Hypothalamus (tissue), 51 donors: ENCODE data around the gene RNPS1.

ENCODE experiments used
- DNase-seq, 51 donors: peaks; one replicate each; lab custom pipeline; 2025; lab: John Stamatoyannopoulos, UW

RNPS1 gene

GRCh38 chr16:2216330-2216729, 51.6 kb downstream of the RNPS1 start:
- no peak for DNase-seq

- DNase-seq = no peak
These were observed 53.3 kb downstream of the RNPS1 start, which contains the start of gene PGP for GRCh38 chr16:2214719-2214968. TSS of gene PGP (minus strand) at chr16:2214840. CDS start at chr16:2214777, 63 bp downstream.

DNA sequence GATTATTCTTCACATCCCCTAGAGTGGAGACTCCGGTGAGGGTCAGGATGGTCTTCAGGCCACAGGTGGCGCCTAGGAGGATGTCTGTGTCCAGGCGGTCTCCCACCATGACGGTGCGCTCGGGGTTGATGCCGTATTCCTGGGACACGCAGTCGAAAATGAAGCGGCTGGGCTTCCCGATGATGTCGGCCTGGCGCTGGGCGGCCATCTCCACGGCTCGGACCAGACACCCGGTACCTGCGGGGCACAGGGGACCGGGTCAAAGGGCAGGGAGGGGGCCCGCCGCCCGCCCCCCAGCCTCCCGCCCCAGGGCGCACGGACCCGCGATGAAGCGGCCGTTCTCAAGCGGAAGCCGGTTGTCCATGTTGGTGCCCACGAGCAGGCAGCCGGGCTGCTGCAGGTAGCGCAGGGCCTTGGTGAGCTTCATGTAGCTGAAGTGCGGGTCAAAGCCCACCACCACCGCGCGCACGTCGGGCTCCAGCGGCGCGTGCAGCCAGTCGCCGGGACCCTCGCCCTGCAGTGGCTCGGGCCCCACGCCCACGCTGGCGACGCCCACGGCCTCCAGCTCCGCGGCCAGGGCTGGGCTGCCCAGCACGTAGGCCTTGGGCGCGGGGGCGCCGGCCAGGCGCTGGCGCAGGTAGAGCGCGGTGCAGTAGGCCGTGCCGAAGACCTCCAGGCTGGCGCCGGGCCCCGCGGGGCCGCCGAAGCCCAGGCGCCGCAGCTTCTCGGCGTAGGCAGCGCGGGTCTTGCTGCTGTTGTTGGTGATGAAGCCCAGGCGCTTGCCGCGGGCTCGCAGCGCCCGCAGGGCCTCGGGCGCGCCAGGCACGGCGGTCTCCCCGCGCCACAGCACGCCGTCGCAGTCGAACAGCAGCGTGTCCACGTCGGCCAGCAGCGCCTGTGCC, 53.9 kb downstream of the RNPS1 start:
- no peak for DNase-seq

DNA sequence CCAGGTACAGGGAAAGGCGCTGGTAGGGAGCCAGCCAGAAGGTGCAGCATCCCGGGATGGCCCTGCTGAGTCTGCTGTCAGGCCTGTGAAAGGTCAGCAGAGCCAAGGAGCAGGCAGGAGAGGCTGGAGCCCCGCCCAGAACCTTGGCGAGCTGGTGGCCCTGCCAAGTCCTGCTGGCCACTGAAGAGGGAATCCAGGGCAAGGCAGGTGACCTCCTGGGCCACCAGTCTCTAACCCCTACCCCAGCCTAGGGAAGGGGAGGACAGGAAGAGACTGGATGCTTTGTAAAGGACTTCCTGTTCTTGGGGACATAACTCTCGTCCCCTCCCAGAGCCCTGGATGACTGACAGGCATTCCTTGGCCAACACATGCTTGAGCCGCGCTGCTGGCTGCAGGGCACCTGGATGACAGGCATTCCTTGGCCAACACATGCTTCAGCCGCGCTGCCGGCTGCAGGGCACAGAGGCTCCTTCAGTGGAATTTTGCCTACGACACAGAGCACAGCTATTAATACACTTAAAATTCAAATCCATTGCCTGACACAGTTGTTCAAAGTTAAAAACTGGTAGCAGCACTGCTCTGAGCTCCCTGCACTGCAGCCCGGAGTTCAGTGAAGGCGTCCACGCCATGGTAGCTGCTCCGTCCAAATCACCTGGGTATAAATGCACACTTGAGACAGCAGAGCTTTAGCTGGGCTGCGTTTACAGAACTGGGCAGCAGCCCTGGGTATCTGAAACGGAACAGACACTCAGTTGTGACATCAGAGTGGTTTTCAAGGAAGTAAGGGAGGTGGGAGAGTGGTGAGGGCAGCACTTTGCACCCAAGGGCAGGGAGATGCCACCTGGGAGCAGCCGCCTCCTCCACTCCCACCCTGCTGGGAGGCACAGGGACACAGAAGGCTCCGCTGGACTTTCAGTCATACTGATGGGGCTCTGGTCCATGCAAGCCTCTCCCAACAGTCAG, 55.3 kb downstream of the RNPS1 start:
- DNase-seq = peak in 1 of 51 donors; percentile 21

DNA sequence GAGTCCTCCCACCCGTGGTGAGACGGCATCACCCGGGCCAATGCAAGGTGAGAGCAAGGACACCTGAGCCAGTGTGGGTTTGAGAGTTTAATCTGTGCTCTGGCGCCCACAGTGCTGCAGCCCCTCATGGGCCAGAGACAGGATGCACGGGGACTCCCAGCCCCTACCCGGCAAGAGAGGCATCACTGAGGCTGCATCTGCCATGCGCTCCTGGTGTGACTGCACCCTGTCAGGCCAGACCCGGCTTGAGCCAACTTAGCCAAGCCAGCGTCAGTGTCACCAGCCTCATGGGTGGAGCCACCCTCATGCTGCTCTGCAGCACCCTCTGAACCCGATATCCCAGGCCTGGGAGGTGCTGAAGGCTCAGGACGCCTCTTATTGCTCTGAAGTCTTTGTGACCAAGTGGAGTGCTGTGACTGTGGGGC, 56.0 kb downstream of the RNPS1 start:
- no peak for DNase-seq

DNA sequence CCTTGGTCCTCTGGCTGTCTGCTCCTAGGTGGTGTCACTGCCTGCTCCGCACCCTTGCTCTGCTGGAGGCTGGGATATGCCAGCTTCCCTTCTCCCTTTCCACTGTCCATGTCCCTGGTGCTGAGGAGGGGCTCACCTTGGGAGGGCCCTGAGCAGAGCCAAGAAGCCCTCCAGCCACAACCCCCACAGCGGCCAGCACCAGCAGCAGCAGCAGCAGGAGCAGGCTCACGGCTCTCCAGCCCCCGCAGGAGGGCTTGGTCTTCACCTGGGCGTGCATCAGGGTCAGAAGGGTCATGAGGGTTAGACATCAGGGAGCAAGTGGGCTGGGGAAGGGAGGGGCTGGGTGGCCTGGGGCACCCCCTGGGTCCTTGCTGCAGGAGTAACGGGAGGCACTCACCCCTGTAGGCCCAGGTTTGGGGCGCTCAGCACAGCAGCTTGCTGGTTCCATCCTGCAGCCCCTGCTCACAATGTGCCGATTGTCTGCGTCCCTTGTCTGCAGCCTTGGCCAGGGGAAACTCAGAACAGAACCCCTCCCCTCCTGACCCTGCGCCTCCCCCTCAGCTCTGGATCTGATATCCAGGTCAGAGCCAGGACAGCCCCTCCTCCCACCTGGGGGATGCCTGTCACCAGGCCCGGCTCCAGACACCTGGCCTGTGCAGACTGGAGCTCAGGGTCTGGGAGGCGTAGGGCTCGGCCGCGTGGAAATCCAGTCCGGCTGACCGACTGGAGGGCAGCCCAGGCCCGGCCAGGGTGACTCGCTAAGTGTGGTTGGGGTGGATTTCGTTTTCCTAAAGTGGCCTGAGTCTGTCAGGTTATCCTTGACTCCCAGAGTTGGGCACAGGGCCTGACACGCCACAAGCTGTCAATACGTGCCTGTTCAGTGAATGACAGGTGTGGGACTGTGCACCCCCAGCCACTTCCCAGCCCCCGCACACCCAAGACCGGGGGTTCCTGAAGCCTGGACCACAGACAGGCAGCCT, 57.2 kb downstream of the RNPS1 start, which contains the start of gene BRICD5:
Gene BRICD5 (minus strand): TSS at position 478 of the 980 bp plus-strand sequence. CDS start 30 bp downstream, at position 448.
- DNase-seq = no peak

DNA sequence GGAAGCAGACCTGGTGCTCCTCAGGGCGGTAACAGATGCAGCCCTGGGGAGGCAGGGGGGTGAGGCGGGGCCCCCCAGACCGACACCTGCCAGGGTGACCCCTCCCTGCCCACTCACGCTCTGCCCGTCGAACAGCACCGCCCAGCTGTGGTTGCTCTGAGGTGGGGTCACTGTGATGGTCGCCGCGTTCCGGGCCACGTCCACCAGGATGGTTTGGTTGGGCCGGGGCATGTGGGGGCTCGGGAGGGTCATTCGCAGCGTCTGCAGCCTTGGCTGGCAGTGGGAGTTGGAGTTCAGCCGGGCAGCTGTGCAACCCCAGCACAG, 58.0 kb downstream of the RNPS1 start:
- DNase-seq = no peak

GRCh38 chr16:2209258-2210008, 58.5 kb downstream of the RNPS1 start:
- DNase-seq = no peak

GRCh38 chr16:2208772-2209171, 59.2 kb downstream of the RNPS1 start:
- DNase-seq = no peak

- DNase-seq = no peak
These were observed 59.6 kb downstream of the RNPS1 start for GRCh38 chr16:2208308-2208707.

- DNase-seq = no peak
These were observed 60.1 kb downstream of the RNPS1 start for GRCh38 chr16:2207872-2208271.

GRCh38 chr16:2206780-2207433, 61.0 kb downstream of the RNPS1 start:
- no peak for DNase-seq

- no peak for DNase-seq
These were observed 61.5 kb downstream of the RNPS1 start for GRCh38 chr16:2206420-2206779.

DNA sequence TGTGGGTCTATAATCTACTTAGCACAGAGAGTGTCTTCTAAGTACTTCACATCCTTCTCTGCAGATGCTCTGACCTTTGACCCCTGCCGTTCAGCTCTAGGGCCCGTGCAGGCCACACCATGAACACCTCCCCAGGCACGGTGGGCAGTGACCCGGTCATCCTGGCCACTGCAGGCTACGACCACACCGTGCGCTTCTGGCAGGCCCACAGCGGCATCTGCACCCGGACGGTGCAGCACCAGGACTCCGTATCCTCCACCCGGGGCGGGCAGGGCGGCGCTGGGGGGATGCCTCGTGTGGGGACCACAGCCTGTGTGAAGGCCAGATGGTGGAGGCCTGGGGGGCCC, 62.0 kb downstream of the RNPS1 start:
- peak in 2 of 51 donors; percentile 49 to 54 for DNase-seq

DNA sequence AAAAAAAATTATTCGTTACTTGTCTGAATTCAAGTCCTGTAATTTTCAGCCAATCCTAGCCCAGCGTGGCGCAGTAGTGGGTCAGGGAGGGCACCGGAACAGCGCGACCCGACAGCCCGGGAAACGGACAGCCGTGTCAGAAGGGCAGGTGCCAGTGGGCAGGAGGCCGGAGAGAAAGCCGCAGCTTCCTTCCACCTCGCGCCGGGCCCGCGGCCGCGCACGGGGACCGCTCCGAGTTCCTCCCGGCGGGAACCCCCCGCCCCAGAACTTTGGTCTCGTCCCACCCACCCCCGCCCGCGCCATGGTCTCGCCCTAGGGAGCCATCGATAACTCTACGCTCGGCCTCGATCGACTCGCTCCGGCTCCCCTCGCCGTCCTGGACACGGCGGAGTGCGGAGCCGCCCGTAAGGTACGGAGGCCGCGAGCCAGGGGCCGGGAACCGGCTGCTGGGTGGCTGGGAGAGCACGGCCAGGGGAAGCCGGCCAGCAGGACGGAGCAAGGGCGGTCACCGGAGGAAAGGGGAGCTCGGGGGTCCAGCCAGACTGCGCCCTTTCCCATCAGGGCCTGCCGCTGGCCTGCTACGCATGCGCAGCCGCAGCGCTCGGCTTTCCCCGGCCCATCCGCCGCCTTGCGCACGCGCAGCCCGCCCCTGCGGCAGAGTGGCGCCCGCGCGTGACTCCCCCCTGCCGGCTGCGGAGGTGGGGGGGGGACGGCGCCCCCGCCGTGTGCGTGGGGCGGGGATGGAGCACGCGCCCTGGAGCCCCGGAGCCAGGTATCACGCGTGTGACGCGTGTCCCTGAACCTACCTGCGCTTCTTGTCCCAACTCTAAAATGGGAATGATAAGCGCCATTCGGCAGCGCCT, 62.6 kb downstream of the RNPS1 start, which contains the start of gene MLST8:
Gene MLST8 (plus strand): TSS at position 351 of the 863 bp plus-strand sequence. CDS start 632 bp downstream, outside the sequence.
- peak; percentile 30 to 99 (median 87) for DNase-seq

- peak in 1 of 51 donors; percentile 41 for DNase-seq
These were observed 63.4 kb downstream of the RNPS1 start for GRCh38 chr16:2204416-2205103.
